Upper lobe of left lung (tissue), 6 donors: ENCODE data around the gene PNCK. TPM values are rescaled to one million over a fixed set of nuclear protein-coding genes. Genes with fewer than 3 reads are reported as not detected.

ENCODE experiments used
- ATAC-seq, 2 donors: fragments of 200-7000 bp; cut with Tn5 transposase; one replicate each; pipeline ENCODE4 v1.9.1; 2022; ENCODE audit warnings: mild to moderate bottlenecking in 2 of 2, moderate library complexity in 2 of 2; ENCODE audit not compliant: low FRiP score in 2 of 2
- DNase-seq, 2 donors: peaks; one replicate each; pipeline ENCODE4 v3.0.0-alpha.2; 2019 to 2020
- H3K27ac ChIP-seq, 4 donors: fragments of 200-600 bp; sonication (generic); one replicate each; pipeline ENCODE4 v1.5.1; 2016 to 2019
- H3K27me3 ChIP-seq, 4 donors: fragments of 200-600 bp; sonication (generic); one replicate each; pipeline ENCODE4 v1.5.1; 2017 to 2019
- H3K36me3 ChIP-seq, 4 donors: fragments of 200-600 bp; sonication (generic); one replicate each; pipeline ENCODE4 v1.5.1; 2016 to 2019
- H3K4me1 ChIP-seq, 4 donors: fragments of 200-600 bp; sonication (generic); one replicate each; pipeline ENCODE4 v1.5.1; 2018 to 2019
- H3K4me3 ChIP-seq, 4 donors: fragments of 200-600 bp; sonication (generic); one replicate each; pipeline ENCODE4 v1.5.1; 2017 to 2019; ENCODE audit warnings: mild to moderate bottlenecking in 2 of 4, moderate library complexity in 1 of 4
- H3K9me3 ChIP-seq, 4 donors: fragments of 200-600 bp; sonication (generic); one replicate each; pipeline ENCODE4 v1.5.1; 2018 to 2019
- EP300 ChIP-seq, 4 donors: sonication (generic); formaldehyde crosslinking; IDR thresholded peaks; one replicate each; pipeline ENCODE4 v1.5.1; 2017; ENCODE audit warnings: antibody characterized with exemption in 4 of 4, control low read depth in 2 of 4
- POLR2A ChIP-seq, 4 donors: fragments of 450-650 bp; IDR thresholded peaks; one replicate each; pipeline ENCODE4 v1.5.1; 2016 to 2017; ENCODE audit warnings: antibody characterized with exemption in 4 of 4, mild to moderate bottlenecking in 2 of 4
- POLR2AphosphoS5 ChIP-seq, 2 donors: sonication (generic); formaldehyde crosslinking; IDR thresholded peaks; one replicate each; pipeline ENCODE4 v1.5.1; 2017; ENCODE audit warnings: antibody characterized with exemption in 2 of 2
- WGBS, 2 donors: methylation state at CpG; one replicate each; pipeline ENCODE4 v1.1.5; 2017 to 2018; 5-methylcytosine and 5-hydroxymethylcytosine counted together
- total RNA-seq, 6 donors: library from RNA; depleted of rRNA in 4 of 6; stranded (reverse); fragments of >200 nt in 4 of 6; gene quantifications; one replicate each; pipeline versions ENCODE4 v1.1.0 to v1.2.1, GENCODE V29; 2016 to 2021
- TF ChIP-seq, protein P1 (sequence below), 6 experiments: fragments of 450-650 bp in 4 of 6; fragments of 200-600 bp in 2 of 6; sonication (generic) in 2 of 6; IDR thresholded peaks; one replicate each; pipeline ENCODE4 v1.5.1; 2016 to 2019; ENCODE audit warnings: antibody characterized with exemption in 6 of 6
- donor health status: DM: no; HTN: no; CAD: no; lungs with moderate emphysema.
- donor health status: DM: no; HTN: yes; CAD: no; lungs with severe emphysema.

The PNCK gene
- total RNA-seq, 6 donors from 2014 or later: 0.47 to 5.2 TPM; not detected in 4

DNA sequence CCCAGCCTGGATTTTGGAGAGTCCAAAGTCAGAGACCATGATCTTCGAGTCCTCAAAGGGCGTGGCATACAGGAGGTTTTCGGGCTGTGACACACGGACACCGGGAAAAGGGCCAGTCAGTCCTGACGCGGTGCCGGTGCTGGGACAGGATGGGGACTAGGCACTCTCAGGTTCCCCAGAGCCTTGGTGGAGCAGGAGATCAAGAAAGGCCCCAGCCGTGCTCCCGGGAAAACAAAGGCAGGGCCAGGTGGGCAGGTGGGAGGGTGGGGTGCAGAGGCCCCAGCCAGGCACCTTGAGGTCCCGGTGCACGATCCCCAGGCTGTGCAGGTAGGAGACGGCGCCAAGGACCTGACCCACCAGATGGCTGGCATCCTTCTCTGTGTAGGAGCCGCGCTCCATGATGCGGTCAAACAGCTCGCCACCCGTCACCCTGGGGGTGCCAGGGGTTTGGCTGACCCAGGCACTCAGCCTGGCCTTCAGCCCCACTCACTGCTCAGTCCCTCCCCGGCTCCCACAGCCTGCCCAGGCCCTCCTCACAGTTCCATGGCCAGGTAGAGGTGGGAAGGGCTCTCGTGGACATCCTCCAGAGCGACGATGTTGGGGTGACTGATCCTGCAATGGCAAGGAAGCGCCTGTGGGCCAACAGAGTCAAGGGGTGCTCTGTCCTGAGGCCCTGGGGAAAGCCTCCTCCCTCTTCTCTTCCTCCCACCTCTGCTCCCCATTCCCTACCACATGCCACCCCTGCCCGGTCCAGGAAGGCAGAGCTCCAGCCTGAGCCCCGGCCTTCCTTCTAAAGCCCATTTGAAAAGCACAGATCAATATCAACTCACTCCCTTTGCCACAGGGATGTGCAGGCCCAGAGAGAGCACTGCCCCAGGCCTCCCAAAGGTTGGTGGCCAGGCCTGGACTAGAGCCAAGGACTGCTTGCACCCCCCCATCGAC lies 1.8 kb downstream of the PNCK start:
- peak in 1 of 2 donors; percentile 46 for DNase-seq
- no peak for TF ChIP-seq POLR2A (IDR thresholded peaks at IDR 0.05)
- TF ChIP-seq, protein P1, sequence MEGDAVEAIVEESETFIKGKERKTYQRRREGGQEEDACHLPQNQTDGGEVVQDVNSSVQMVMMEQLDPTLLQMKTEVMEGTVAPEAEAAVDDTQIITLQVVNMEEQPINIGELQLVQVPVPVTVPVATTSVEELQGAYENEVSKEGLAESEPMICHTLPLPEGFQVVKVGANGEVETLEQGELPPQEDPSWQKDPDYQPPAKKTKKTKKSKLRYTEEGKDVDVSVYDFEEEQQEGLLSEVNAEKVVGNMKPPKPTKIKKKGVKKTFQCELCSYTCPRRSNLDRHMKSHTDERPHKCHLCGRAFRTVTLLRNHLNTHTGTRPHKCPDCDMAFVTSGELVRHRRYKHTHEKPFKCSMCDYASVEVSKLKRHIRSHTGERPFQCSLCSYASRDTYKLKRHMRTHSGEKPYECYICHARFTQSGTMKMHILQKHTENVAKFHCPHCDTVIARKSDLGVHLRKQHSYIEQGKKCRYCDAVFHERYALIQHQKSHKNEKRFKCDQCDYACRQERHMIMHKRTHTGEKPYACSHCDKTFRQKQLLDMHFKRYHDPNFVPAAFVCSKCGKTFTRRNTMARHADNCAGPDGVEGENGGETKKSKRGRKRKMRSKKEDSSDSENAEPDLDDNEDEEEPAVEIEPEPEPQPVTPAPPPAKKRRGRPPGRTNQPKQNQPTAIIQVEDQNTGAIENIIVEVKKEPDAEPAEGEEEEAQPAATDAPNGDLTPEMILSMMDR (IDR thresholded peaks at IDR 0.05): no peak
- no peak for TF ChIP-seq POLR2AphosphoS5 (IDR thresholded peaks at IDR 0.05)
- TF ChIP-seq EP300 (IDR thresholded peaks at IDR 0.05): no peak
- H3K27ac ChIP-seq: no peak overlapping the region
- no peaks in the 10 kb centered on the region for H3K9me3 ChIP-seq
- H3K36me3 ChIP-seq: no peaks in the 10 kb centered on the region
- H3K4me3 ChIP-seq: no peak overlapping the region
- no peak for ATAC-seq
- WGBS, 2 donors: 83 to 85% methylated on average over 5 to 26 of the region's 27 CpGs
- H3K27me3 ChIP-seq: peaks cover 0 to 15% (median 0%) of the 10 kb centered on the region in 4 donors
- H3K4me1 ChIP-seq: peaks cover 0 to 6% (median 0%) of the 10 kb centered on the region in 4 donors

DNA sequence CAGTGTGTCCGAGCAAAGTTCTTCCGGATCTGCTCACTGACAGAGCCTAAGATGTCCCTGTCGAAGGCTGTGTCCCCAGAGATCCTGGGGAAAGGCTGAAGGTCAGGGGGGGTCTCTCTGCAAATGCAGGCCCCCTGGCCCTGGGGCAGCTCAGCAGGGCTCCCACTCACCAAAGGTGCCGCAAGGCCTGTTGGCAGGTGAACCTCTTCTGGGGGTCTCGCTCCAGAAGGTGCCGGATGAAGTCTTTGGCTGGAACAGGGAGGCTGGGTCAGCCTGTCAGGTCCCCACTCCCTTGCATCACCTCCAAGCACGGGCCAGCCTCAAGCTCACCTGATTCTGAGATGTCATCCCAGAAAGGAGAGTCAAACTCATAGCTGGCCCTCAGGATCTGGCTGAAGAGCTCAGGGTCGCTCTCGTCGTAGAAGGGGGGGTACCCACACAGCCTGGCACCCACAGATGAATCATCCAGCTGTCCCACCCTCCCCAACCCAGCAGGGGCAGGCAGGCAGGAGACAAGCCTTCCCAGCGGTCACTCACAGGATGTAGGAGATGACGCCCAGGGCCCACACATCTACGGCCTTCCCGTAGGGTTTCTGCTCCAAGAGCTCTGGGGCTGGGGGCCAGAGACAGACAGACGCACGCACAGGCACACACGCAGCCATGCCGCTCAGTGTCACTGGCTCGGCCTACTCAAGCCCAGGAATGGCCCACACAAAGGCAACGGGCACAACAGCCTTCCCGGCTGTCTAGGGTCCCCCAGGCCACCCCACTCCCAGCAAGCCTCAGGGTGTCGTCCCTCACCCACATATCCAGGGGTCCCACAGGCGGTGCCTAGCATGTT lies 2.6 kb downstream of the PNCK start:
- no peaks in the 10 kb centered on the region for H3K9me3 ChIP-seq
- WGBS, 2 donors: 89 to 94% methylated on average over 4 to 22 of the region's 23 CpGs
- peaks cover 0 to 15% (median 0%) of the 10 kb centered on the region in 4 donors for H3K27me3 ChIP-seq
- H3K4me1 ChIP-seq: peaks cover 0 to 6% (median 0%) of the 10 kb centered on the region in 4 donors
- TF ChIP-seq POLR2A (IDR thresholded peaks at IDR 0.05) (no peak), POLR2AphosphoS5 (IDR thresholded peaks at IDR 0.05) (no peak), EP300 (IDR thresholded peaks at IDR 0.05) (no peak)
- TF ChIP-seq, protein P1 (IDR thresholded peaks at IDR 0.05): no peak
- no peaks in the 10 kb centered on the region for H3K36me3 ChIP-seq
- ATAC-seq (no peak), DNase-seq (no peak)
- no peak overlapping the region for H3K27ac ChIP-seq
- no peak overlapping the region for H3K4me3 ChIP-seq

DNA sequence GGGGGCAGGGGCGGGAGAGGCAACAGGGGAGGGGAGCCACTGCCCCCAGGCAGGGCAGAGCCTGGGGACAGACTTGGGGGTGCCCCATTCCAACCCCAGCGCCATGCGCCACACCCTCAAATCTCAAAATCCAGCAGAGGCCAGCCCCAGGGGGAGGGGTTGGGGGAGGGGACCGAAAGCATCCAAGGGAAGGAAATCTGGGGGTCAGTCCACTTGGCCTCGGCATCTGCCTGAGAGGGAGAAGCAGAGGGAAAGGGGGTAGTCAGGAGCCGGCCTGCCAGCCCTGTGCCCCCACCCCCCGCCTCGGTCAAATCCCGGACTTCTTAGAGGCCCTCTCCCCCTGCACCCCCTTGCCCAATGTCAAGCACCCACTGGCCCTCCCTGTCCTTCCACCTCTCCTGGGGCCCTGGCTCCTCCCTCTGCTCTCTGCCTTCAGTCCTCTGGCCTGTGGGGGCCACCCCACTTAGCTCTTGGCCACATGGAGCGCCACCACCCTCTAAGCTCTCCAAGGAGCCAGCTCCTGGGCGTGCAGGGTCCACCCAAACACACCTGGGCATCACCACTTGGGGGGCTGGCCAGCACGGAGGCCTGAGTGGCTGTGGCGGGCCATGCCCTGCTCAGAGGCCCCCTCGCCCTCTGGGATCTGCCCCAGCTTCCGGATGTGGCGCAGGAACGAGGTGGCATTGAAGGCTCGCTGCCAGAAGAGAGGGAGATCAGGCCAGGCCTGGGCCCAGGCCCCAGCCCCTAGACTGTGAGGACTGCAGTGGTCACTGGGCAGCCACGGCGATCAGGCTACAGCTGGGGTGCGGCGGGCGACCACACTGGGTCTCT lies 3.5 kb downstream of the PNCK start:
- Histone ChIP-seq H3K9me3 (no peaks in the 10 kb centered on the region), H3K4me1 (peaks cover 0 to 6% (median 0%) of the 10 kb centered on the region in 4 donors), H3K36me3 (no peaks in the 10 kb centered on the region), H3K27ac (no peak overlapping the region), H3K4me3 (no peak overlapping the region), H3K27me3 (peaks cover 0 to 15% (median 0%) of the 10 kb centered on the region in 4 donors)
- ATAC-seq: no peak
- WGBS, 2 donors: 67 to 84% methylated on average over 3 to 22 of the region's 23 CpGs
- no peak for DNase-seq
- no peak for TF ChIP-seq POLR2A (IDR thresholded peaks at IDR 0.05)
- TF ChIP-seq EP300 (IDR thresholded peaks at IDR 0.05): no peak
- TF ChIP-seq, protein P1 (IDR thresholded peaks at IDR 0.05): no peak

DNA sequence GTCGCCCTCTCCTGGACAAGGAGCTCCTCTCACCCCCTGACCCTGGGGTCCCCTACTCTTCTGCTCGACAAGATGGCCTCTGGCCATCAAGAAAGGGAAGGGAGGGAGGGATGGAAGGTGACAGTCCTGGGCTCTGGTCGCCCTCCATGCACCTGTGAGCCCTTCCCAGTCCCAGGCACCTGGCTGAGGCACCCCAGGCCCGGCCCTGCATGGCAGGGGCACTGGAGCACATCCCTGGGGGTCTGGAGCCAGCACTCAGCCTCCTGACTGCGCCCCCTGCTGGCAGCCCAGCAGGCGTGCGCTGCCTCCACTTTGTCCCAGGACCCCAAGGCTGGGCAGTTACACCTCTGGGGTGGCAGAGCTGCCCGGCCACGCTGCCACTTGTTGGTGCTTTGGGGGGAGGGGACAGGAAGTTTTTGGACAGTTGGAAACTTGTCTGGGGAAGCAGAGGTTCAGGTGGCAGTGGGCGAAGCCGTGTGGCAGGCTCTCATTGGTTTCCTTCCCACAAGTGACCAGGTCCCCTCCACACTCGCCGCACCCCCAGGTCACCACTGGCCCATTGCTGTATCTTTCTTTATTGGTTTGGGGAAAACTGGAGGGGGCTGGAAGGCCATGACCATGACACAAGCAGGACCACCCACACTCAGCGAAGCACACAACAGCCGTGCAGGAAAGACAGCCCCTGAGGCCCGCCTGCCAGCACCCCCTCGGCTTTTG lies 4.3 kb downstream of the PNCK start:
- ATAC-seq (peak in 1 of 2 donors; percentile 47), DNase-seq (peak in 1 of 2 donors; percentile 43)
- 12 to 63% methylated on average over 5 to 16 of the region's 17 CpGs for WGBS, 2 donors
- H3K4me3 ChIP-seq: no peak overlapping the region
- no peaks in the 10 kb centered on the region for H3K9me3 ChIP-seq
- no peaks in the 10 kb centered on the region for H3K36me3 ChIP-seq
- no peak overlapping the region for H3K27ac ChIP-seq
- peaks cover 0 to 6% (median 0%) of the 10 kb centered on the region in 4 donors for H3K4me1 ChIP-seq
- TF ChIP-seq POLR2A (IDR thresholded peaks at IDR 0.05): no peak
- TF ChIP-seq, protein P1 (IDR thresholded peaks at IDR 0.05): peak; percentile 53 to 79 (median 78)
- peaks cover 0 to 15% (median 0%) of the 10 kb centered on the region in 4 donors for H3K27me3 ChIP-seq
